GM10847 (cell line): ENCODE measurements around the gene TSPAN14.

ENCODE experiments used
- POLR2A ChIP-seq: IDR thresholded peaks from 2 replicates; pipeline ENCODE4 v1.6.1; 2011; ENCODE audit not compliant: insufficient read length; ENCODE audit errors: extremely low read depth

TSPAN14 gene

GRCh38 chr10:80444646-80445319 lies 9.3 kb upstream of the TSPAN14 start:
- no peak for TF ChIP-seq POLR2A

GRCh38 chr10:80447436-80448190 lies 6.5 kb upstream of the TSPAN14 start:
- TF ChIP-seq POLR2A: no peak

GRCh38 chr10:80448209-80448942 lies 5.7 kb upstream of the TSPAN14 start:
- no peak for TF ChIP-seq POLR2A

GRCh38 chr10:80449520-80449919 lies 4.6 kb upstream of the TSPAN14 start:
- no peak for TF ChIP-seq POLR2A

- TF ChIP-seq POLR2A: no peak
Measured at GRCh38 chr10:80451132-80451531, 3.0 kb upstream of the TSPAN14 start.

GRCh38 chr10:80452069-80452468 lies 2.0 kb upstream of the TSPAN14 start:
- no peak for TF ChIP-seq POLR2A

- TF ChIP-seq POLR2A: no peak
Measured at GRCh38 chr10:80452640-80453039, 1.5 kb upstream of the TSPAN14 start.

GRCh38 chr10:80453056-80453841 lies 861 bp upstream of the TSPAN14 start:
- no peak for TF ChIP-seq POLR2A

- TF ChIP-seq POLR2A: no peak
Measured at GRCh38 chr10:80454513-80455460, 677 bp downstream of the TSPAN14 start.

- TF ChIP-seq POLR2A: no peak
Measured at GRCh38 chr10:80455461-80456349, 1.6 kb downstream of the TSPAN14 start.

GRCh38 chr10:80457554-80458262 lies 3.6 kb downstream of the TSPAN14 start:
- no peak for TF ChIP-seq POLR2A

GRCh38 chr10:80458263-80458625 lies 4.1 kb downstream of the TSPAN14 start:
- no peak for TF ChIP-seq POLR2A

GRCh38 chr10:80458638-80459037 lies 4.5 kb downstream of the TSPAN14 start:
- no peak for TF ChIP-seq POLR2A
